ENCODE results near the gene KHDC1. TPM values are rescaled to one million over a fixed set of nuclear protein-coding genes. Genes with fewer than 3 reads are reported as not detected.
"Not testable (repeated sequence)": the region's sequence is repeated elsewhere in the genome, so short reads cannot be mapped to it uniquely, and the experiment has no call there.

KHDC1 gene
- total and polyA plus RNA-seq, 2 donors (not counting 1 experiment from before 2014, with no cell fraction given) = 2.6 to 3.5 TPM

- peak overlapping the region; percentile 73 to 92 (median 88) for H3K4me3 ChIP-seq (ENCODE audit: control extremely low read depth in 1 of 5, extremely low read depth in 1 of 5, insufficient read depth in 1 of 5, low read depth in 2 of 5, low read length in 4 of 5)
- intact Hi-C loops (cut with micrococcal nuclease) = no loop called here
- ChIA-PET POLR2A (interaction anchor here (0.9 kb wide), 1 partner anchor 152 kb away, joined by 3 read pairs; the partner anchor contains the start of gene MTO1), CTCF (interaction anchor here (1.0 to 1.2 kb wide), 2 partner anchors 19 to 152 kb away, joined by 4 read pairs; partner anchors contain the start of gene MTO1)
- WGBS (ENCODE audit: insufficient coverage) = under 1% methylated on average over 13 of the region's 13 CpGs
- H3K4me3 Mint-ChIP-seq = peak overlapping the region; percentile 98
- TF ChIP-seq CTCF (IDR thresholded peaks at IDR 0.05) (no peak), EZH2 (IDR thresholded peaks at IDR 0.05; ENCODE audit: borderline replicate concordance, insufficient read depth, low read depth, low read length, poor library complexity, severe bottlenecking) (no peak)
- peaks cover 22% of the 10 kb centered on the region for H3K4me1 Mint-ChIP-seq
- DNase-seq (no peak), ATAC-seq (ENCODE audit: low read depth) (no peak)
- H2AFZ ChIP-seq (ENCODE audit: insufficient read depth, low read depth, low read length, poor library complexity, severe bottlenecking) = peak overlapping the region; percentile 98
- H3K36me3 ChIP-seq (replicated peaks in 1 of 2; ENCODE audit: control extremely low read depth in 1 of 2, control insufficient read depth in 1 of 2, extremely low read depth in 1 of 2, insufficient read depth in 2 of 2, low read length in 1 of 2) = no peaks in the 10 kb centered on the region
- peak overlapping the region; percentile 94 for H3K4me2 ChIP-seq (replicated peaks; ENCODE audit: low read depth, low read length, poor library complexity, severe bottlenecking)
- H3K27me3 Mint-ChIP-seq = peaks cover 10% of the 10 kb centered on the region
- peaks cover 0 to under 1% (median 0%) of the 10 kb centered on the region in 3 donors for H3K9me3 ChIP-seq (ENCODE audit: control extremely low read depth in 1 of 3, control insufficient read depth in 2 of 3, insufficient read depth in 1 of 3, low read length in 2 of 3)
- H3K79me2 ChIP-seq (ENCODE audit: control insufficient read depth, insufficient read depth, low read length) = peaks cover 16% of the 10 kb centered on the region
- H3K9me3 Mint-ChIP-seq (ENCODE audit: insufficient read depth) = no peaks in the 10 kb centered on the region
- H3K27ac ChIP-seq (ENCODE audit: low read length in 2 of 2) = peak overlapping the region in 1 of 2 donors; percentile 65
- H3K4me1 ChIP-seq (ENCODE audit: control insufficient read depth in 2 of 2, insufficient read depth in 2 of 2, low read length in 2 of 2) = peaks cover 7 to 8% of the 10 kb centered on the region in 2 donors
- H3K9ac ChIP-seq (ENCODE audit: low read length) = peak overlapping the region; percentile 88
- peaks cover 0 to 4% (median under 1%) of the 10 kb centered on the region in 4 experiments for H3K27me3 ChIP-seq (replicated peaks in 1 of 4; ENCODE audit: control extremely low read depth in 1 of 4, control insufficient read depth in 3 of 4, insufficient read depth in 4 of 4, low read length in 3 of 4)
- no peaks in the 10 kb centered on the region for H4K20me1 ChIP-seq (ENCODE audit: control insufficient read depth, insufficient read depth, low read length, poor library complexity, severe bottlenecking)
- peak overlapping the region; percentile 87 for H3K27ac Mint-ChIP-seq
Measured at GRCh38 chr6:73309535-73309784, 46.5 kb upstream of the KHDC1 start.

- Mint-ChIP-seq H3K4me1 (peaks cover 21% of the 10 kb centered on the region), H3K9me3 (ENCODE audit: insufficient read depth) (no peaks in the 10 kb centered on the region), H3K27ac (no peak overlapping the region), H3K27me3 (peaks cover 6% of the 10 kb centered on the region), H3K4me3 (peak overlapping the region; percentile 98)
- peaks cover 0 to under 1% (median 0%) of the 10 kb centered on the region in 3 donors for H3K9me3 ChIP-seq (ENCODE audit: control extremely low read depth in 1 of 3, control insufficient read depth in 2 of 3, insufficient read depth in 1 of 3, low read length in 2 of 3)
- no peak for TF ChIP-seq CTCF (IDR thresholded peaks at IDR 0.05)
- no peak for TF ChIP-seq EZH2 (IDR thresholded peaks at IDR 0.05; ENCODE audit: borderline replicate concordance, insufficient read depth, low read depth, low read length, poor library complexity, severe bottlenecking)
- H4K20me1 ChIP-seq (ENCODE audit: control insufficient read depth, insufficient read depth, low read length, poor library complexity, severe bottlenecking) = no peaks in the 10 kb centered on the region
- peak overlapping the region in 1 of 2 donors; percentile 65 for H3K27ac ChIP-seq (ENCODE audit: low read length in 2 of 2)
- no peaks in the 10 kb centered on the region for H3K27me3 ChIP-seq (replicated peaks in 1 of 4; ENCODE audit: control extremely low read depth in 1 of 4, control insufficient read depth in 3 of 4, insufficient read depth in 4 of 4, low read length in 3 of 4)
- H3K4me1 ChIP-seq (ENCODE audit: control insufficient read depth in 2 of 2, insufficient read depth in 2 of 2, low read length in 2 of 2) = peaks cover 7 to 9% of the 10 kb centered on the region in 2 donors
- POLR2A ChIA-PET = interaction anchor here (0.9 kb wide), 1 partner anchor 153 kb away, joined by 3 read pairs; the partner anchor contains the start of gene MTO1
- WGBS (ENCODE audit: insufficient coverage) = 71% methylated on average over 18 of the region's 26 CpGs
- H3K79me2 ChIP-seq (ENCODE audit: control insufficient read depth, insufficient read depth, low read length) = peaks cover 16% of the 10 kb centered on the region
- DNase-seq (no peak), ATAC-seq (ENCODE audit: low read depth) (no peak)
- CTCF ChIA-PET = interaction anchor here (1.0 to 1.2 kb wide), 2 partner anchors 19 to 152 kb away, joined by 4 read pairs; partner anchors contain the start of gene MTO1
- H3K36me3 ChIP-seq (replicated peaks in 1 of 2; ENCODE audit: control extremely low read depth in 1 of 2, control insufficient read depth in 1 of 2, extremely low read depth in 1 of 2, insufficient read depth in 2 of 2, low read length in 1 of 2) = no peaks in the 10 kb centered on the region
- H3K4me3 ChIP-seq (ENCODE audit: control extremely low read depth in 1 of 5, extremely low read depth in 1 of 5, insufficient read depth in 1 of 5, low read depth in 2 of 5, low read length in 4 of 5) = peak overlapping the region; percentile 73 to 92 (median 88)
- peak overlapping the region; percentile 88 for H3K9ac ChIP-seq (ENCODE audit: low read length)
- H3K4me2 ChIP-seq (replicated peaks; ENCODE audit: low read depth, low read length, poor library complexity, severe bottlenecking) = peak overlapping the region; percentile 94
- peak overlapping the region; percentile 98 for H2AFZ ChIP-seq (ENCODE audit: insufficient read depth, low read depth, low read length, poor library complexity, severe bottlenecking)
- intact Hi-C loops (cut with micrococcal nuclease) = no loop called here
Measured at GRCh38 chr6:73308712-73309534, 45.9 kb upstream of the KHDC1 start.

GRCh38 chr6:73303773-73304172 is 40.8 kb upstream of the KHDC1 start:
- H3K9ac ChIP-seq (ENCODE audit: low read length); ATAC-seq (ENCODE audit: low read depth); H3K27me3 ChIP-seq (replicated peaks in 1 of 4; ENCODE audit: control extremely low read depth in 1 of 4, control insufficient read depth in 3 of 4, insufficient read depth in 4 of 4, low read length in 3 of 4); DNase-seq; H3K4me1 ChIP-seq (ENCODE audit: control insufficient read depth in 2 of 2, insufficient read depth in 2 of 2, low read length in 2 of 2); H2AFZ ChIP-seq (ENCODE audit: insufficient read depth, low read depth, low read length, poor library complexity, severe bottlenecking); H3K9me3 Mint-ChIP-seq (ENCODE audit: insufficient read depth); H4K20me1 ChIP-seq (ENCODE audit: control insufficient read depth, insufficient read depth, low read length, poor library complexity, severe bottlenecking); H3K27ac Mint-ChIP-seq; H3K9me3 ChIP-seq (ENCODE audit: control extremely low read depth in 1 of 3, control insufficient read depth in 2 of 3, insufficient read depth in 1 of 3, low read length in 2 of 3); H3K4me3 Mint-ChIP-seq; H3K4me3 ChIP-seq (ENCODE audit: control extremely low read depth in 1 of 5, extremely low read depth in 1 of 5, insufficient read depth in 1 of 5, low read depth in 2 of 5, low read length in 4 of 5); POLR2A ChIA-PET; H3K27ac ChIP-seq (ENCODE audit: low read length in 2 of 2); H3K4me2 ChIP-seq (replicated peaks; ENCODE audit: low read depth, low read length, poor library complexity, severe bottlenecking); H3K27me3 Mint-ChIP-seq; H3K36me3 ChIP-seq (replicated peaks in 1 of 2; ENCODE audit: control extremely low read depth in 1 of 2, control insufficient read depth in 1 of 2, extremely low read depth in 1 of 2, insufficient read depth in 2 of 2, low read length in 1 of 2); H3K79me2 ChIP-seq (ENCODE audit: control insufficient read depth, insufficient read depth, low read length); intact Hi-C loops (cut with micrococcal nuclease): not testable (repeated sequence)
- CTCF ChIA-PET = interaction anchor here (2.1 kb wide), 1 partner anchor 23 kb away, joined by 7 read pairs; no protein-coding TSS in a partner anchor
- WGBS (ENCODE audit: insufficient coverage) = 19% methylated on average over 4 of the region's 7 CpGs
- H3K4me1 Mint-ChIP-seq = peaks cover 13% of the 10 kb centered on the region

Measured in B cell (primary cell).